Endothelial cell of umbilical vein (primary cell): Measurements from ENCODE around the gene IFITM5.

Experiments used
- JUN ChIP-seq: IDR thresholded peaks from 2 replicates; pipeline ENCODE4 v1.6.1; 2011; ENCODE audit warnings: borderline replicate concordance, low read depth; ENCODE audit not compliant: insufficient read length, insufficient read depth
- POLR2AphosphoS5 ChIP-seq: IDR thresholded peaks from 2 replicates; pipeline ENCODE4 v1.6.1; 2012; ENCODE audit warnings: low read depth, mild to moderate bottlenecking, control low read depth, low read length, moderate library complexity; ENCODE audit not compliant: insufficient read depth

- TF ChIP-seq POLR2AphosphoS5: no peak
- TF ChIP-seq JUN: no peak
These were observed 31.5 kb upstream of the IFITM5 start for GRCh38 chr11:330694-331357.
